GM12874 (cell line): ENCODE data around the gene STXBP5L.

Experiments used
- CTCF ChIP-seq: IDR thresholded peaks from 2 replicates; pipeline ENCODE4 v1.5.1; 2011; ENCODE audit warnings: low read depth, mild to moderate bottlenecking, control low read depth, low read length, moderate library complexity; ENCODE audit not compliant: insufficient read depth

Gene STXBP5L

GRCh38 chr3:120894316-120895057 is 13.5 kb upstream of the STXBP5L start:
- TF ChIP-seq CTCF, result no peak

- no peak for TF ChIP-seq CTCF
These were observed 4.8 kb upstream of the STXBP5L start for GRCh38 chr3:120903221-120903620.

- no peak for TF ChIP-seq CTCF
These were observed 361 bp upstream of the STXBP5L start for GRCh38 chr3:120907659-120908029.

- TF ChIP-seq CTCF, result no peak
These were observed 993 bp downstream of the STXBP5L start for GRCh38 chr3:120908795-120909601.

- no peak for TF ChIP-seq CTCF
These were observed 1.5 kb downstream of the STXBP5L start for GRCh38 chr3:120909602-120909878.

GRCh38 chr3:120926146-120926545 is 18.1 kb downstream of the STXBP5L start:
- TF ChIP-seq CTCF, result no peak

GRCh38 chr3:120928991-120929390 is 21.0 kb downstream of the STXBP5L start:
- no peak for TF ChIP-seq CTCF
